GM12891 (cell line): ENCODE results near the gene PGA3.

Source experiments
- PAX5 ChIP-seq: IDR thresholded peaks from 2 replicates; pipeline ENCODE4 v1.6.1; 2011; ENCODE audit warnings: low read length, moderate library complexity, mild to moderate bottlenecking; ENCODE audit not compliant: insufficient read depth, severe bottlenecking
- POLR2A ChIP-seq: IDR thresholded peaks from 2 replicates; pipeline ENCODE4 v1.6.1; 2011; ENCODE audit warnings: low read depth, low read length, control low read depth
- POLR2AphosphoS5 ChIP-seq: IDR thresholded peaks from 2 replicates; pipeline ENCODE4 v1.6.1; 2011; ENCODE audit warnings: low read depth, low read length, control low read depth
- POU2F2 ChIP-seq: IDR thresholded peaks from 2 replicates; pipeline ENCODE4 v1.6.1; 2011; ENCODE audit warnings: low read depth, mild to moderate bottlenecking, control low read depth, low read length, moderate library complexity
- SPI1 ChIP-seq: IDR thresholded peaks from 2 replicates; pipeline ENCODE4 v1.6.1; 2011; ENCODE audit warnings: low read depth, low read length, control low read depth
- TAF1 ChIP-seq: IDR thresholded peaks from 2 replicates; pipeline ENCODE4 v1.6.1; 2011; ENCODE audit warnings: low read depth, low read length, control low read depth

DNA sequence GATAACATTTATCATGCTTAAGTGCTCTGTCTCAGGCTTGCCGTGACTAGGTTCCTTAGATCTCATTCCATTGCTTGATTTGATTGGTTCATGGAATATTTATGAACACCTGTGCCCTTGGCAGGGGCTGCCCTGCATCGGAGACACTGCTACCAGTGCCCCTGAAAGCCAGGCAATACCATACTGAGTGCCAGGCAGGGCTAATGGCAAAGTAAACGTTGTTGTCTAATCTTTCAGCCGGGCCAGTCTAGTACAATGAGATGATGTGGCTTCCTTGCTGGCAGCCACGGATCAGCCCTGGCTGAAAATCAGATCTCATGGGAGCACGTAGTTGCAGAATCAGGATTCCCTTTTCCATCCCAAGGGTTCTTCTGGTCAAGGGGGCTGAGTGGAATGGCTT, 5.0 kb upstream of the PGA3 start:
- TF ChIP-seq POLR2AphosphoS5 (no peak), POU2F2 (no peak), POLR2A (no peak), TAF1 (no peak), SPI1 (no peak), PAX5 (no peak)
